SKM-1 treated with dmso at 0.1 percent for 144 hours (cell line): ENCODE data around the gene TMPRSS6.

Experiments used
- DNase-seq: peaks from one replicate; lab custom pipeline; 2025; ENCODE audit not compliant: unreplicated experiment; lab: John Stamatoyannopoulos, UW

The TMPRSS6 gene

DNA sequence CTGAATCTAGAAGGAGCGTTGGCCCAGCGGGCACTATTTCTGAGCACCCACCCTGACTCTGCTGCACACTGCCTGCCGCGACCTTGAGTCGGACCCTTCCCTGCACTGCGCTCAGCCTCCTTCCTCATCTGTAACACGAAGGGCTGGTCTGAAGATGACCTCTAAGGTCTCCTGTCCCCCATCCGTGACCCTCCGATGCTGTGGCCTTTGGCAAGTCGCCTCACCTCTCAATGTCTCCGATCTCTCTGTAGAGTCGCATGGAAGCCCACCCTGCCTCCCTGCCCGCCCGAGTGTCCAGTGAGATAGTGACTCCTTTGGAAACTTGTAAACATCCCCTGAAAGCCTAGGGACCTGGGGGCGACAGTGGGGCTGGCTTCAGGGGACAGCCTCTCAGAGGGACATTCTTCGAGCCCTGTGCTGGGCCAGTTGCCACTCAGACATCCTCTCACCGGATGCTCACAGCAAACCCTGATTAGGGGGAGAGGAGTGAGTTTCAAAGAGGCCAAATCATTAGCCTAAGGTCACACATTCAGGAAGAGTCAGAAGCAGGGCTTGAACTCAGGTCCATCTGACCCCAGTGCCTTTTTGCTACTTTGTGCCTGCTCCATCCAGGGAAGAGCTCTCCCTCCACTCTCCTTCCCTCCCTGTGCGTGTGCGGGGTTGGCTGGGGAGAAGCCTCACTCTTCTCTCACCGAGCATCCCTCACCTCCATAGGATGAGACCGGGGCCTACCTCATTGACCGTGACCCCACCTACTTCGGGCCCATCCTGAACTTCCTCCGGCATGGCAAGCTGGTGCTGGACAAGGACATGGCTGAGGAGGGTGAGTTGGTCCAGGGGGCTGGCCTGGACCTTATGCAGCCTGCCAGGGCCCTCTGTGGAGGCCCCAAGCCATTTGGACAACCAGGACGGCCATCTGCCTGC, 56.9 kb downstream of the TMPRSS6 start:
- DNase-seq = no peak

DNA sequence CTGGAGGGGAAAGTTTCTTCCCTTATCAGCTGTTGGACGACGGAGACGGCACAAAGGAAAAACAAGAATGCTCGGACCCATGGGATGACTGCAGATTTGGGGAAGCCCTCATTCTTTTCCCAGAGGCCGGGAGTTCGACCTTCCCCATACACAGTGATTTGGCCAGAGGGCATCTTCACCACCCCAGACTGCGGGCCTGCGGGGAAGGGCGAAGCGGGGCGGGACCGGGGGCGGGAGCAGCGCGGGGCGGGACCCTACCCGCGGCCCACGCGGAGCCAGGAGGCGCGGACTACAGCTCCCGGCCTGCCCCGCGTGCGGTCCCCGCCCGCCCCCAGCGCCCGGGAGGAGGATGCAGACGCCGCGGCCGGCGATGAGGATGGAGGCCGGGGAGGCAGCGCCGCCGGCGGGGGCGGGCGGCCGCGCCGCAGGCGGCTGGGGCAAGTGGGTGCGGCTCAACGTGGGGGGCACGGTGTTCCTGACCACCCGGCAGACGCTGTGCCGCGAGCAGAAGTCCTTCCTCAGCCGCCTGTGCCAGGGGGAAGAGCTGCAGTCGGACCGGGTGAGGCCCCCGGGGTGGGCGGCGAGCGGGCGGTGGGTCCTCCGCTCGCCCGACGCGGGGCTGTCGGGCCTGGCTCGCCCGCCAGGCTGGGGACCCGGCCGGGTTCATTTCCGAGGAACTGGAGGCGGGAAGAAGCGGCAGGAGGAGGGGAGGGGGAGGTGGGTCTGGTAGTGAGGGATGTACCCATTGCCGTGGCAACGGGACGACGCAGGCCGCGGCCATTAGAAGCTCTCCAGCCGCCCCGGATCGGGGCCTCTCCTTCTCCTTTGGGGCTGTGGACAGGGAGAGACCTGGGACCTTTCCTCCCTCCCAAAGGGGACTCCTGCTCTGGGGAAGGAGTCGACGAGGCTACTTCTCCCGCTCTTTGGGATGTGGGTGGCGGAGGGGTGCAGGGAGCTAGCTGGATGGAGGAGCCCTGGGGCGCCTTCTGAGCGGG, 57.8 kb downstream of the TMPRSS6 start, which contains the start of gene KCTD17:
Gene KCTD17 (plus strand): TSS at position 352 of the 995 bp plus-strand sequence. CDS start 19 bp downstream, at position 371.
- no peak for DNase-seq

DNA sequence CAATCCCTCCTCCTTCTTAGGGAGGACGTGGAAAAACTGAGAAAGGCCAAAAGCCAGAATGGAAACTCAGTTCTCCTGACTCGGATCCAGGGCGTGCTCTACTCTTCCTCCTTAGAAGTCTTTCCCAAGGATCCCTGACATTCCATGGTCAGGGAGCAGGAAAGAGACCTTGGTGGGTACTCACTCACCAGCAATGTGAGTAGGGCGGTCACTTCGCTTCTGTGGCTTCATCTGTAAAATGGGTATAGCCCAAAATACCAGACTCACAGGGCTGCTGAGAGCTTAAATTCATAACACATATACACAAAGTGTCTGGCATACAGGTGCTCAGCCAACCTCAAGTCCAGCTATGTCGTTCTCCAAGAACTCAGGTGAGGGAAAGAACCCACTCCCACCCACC, 58.6 kb downstream of the TMPRSS6 start:
- no peak for DNase-seq

DNA sequence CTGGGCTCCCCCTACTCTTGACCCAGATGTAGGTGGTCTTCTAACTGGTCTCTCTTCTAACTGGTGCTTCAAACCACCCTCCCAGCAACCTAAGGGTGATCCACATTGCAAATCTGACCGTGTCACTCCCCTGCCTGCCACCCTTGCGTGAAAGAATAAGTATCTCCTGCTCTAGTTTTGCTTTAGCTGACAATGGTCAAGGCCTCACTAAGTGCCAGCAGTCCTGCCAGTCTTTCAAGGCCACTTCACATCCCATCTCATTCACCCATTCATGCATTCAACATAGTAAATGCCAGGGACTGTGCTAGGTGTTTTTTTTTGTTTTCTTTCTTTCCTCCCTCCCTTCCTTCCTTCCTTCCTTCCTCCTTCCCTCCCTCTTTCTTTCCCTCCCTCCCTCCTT, 60.3 kb downstream of the TMPRSS6 start:
- DNase-seq = no peak

DNA sequence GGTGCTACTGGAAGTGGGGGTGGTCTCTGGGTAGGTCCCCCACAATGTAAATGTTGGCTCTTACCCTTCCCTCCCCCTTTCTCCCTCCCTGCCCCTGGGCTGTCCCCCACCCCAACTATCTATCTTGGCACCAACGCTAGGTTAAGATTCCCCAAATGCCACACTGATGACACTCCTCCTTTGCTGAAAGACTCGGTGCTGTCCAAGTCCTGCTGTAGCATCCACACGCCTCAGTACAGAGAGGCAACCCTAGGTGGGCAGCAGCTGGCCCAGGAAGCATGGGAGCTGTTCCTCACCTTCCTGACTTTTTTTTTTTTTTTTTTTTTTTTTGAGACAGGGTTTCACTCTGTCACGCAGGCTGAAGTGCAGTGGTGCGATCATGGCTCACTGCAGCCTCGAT, 61.4 kb downstream of the TMPRSS6 start:
- DNase-seq = no peak

DNA sequence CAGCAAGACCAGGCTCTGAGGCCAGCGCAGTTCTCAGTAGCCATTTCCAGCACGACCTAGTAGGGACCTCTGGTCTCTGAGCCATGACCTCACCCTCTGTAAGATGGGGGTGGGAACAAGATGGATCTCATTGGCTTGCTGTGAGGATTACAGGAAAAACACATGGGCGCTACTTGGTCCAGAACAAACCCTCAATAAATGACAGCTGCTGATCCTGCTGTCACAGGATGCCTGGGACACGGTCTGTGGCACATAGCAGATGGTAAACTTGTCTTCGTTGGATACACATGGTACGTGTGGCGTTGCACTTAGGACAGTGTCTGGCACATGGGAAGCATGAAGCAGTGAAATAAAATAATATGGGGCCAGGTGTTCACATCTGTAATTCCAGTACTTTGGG, 62.5 kb downstream of the TMPRSS6 start:
- no peak for DNase-seq

DNA sequence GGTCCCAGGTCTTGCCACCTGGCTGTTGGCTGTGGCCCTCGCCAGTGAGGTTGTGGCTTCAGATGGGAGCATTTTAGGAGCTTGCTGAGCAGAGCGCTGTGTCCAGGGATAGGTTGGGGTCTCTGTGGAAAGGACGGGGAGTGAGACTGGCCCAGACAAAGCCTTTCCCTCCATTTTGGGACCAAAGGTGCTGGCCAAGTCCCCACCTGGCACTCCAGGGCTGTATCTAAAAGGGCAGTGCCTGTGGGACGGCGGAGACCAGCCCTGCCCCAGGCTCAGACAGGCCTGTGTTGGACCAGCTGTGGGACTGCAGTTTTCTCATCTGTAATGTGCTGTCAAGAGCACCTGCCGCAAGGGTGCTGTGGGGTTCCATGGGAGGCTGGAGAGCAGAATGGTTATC, 62.9 kb downstream of the TMPRSS6 start:
- no peak for DNase-seq

DNA sequence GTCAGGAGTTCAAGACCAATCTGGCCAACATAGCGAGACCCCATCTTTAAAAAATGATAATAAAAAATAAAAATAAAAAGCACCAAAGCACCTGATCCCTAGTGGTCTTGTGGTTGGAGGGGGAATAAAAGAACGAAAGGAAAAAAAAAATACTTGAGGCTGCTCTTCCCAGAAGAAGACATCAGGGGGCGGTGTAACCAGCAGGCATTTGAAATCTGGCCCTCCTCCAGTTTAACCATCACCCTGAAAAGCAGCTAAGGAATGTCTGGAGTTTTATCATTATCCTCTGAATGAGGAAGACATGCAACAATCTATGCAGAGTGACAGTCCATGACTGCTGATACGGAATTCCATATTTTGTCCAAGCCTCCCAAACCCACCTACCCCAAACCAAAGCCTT, 63.6 kb downstream of the TMPRSS6 start:
- DNase-seq = no peak

DNA sequence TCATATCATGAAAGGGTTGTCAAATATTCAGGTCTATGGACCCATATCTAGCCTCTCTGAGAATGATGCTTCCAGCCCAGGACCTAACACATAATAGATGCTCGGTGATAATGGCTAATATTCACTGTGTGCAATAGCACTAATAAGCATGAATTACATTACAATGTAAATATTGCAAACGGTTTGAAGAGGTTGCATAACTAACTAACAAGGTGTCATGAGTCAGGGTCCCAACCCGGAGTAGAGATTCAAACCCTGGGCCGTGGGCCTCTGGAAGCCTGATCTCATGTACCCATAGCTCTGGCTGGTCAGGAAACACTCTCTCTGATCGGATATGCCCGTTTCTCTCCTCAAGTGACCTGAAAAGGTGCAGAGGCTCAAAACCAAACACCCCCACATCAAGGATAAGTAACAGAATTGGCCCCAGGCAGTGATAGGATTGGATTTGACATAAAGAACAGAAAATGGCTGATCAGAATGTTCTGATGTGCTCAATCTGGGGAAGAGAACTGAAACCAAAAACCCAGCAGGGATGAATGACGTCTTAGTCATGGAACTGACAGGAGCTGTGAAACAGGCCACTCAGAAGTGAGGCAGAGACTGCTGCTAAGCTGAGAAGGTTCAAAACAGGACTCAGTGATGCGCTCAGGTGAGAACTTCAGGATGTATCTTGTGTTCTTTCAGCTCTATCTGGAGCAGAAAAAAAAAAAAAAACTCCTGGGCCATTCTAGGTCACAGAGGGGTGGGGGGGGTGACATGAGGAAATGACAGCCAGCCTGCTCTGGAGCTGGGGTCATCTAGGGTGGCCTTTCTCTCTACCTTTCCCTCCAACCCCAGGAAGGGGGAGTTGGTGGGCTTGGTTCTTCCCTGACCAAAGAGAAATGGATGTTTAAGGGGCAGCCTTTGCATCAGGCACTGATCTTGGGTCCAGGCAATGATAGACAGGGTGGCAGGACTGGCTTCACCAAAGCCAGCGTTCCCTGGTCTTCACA, 64.6 kb downstream of the TMPRSS6 start:
- no peak for DNase-seq

DNA sequence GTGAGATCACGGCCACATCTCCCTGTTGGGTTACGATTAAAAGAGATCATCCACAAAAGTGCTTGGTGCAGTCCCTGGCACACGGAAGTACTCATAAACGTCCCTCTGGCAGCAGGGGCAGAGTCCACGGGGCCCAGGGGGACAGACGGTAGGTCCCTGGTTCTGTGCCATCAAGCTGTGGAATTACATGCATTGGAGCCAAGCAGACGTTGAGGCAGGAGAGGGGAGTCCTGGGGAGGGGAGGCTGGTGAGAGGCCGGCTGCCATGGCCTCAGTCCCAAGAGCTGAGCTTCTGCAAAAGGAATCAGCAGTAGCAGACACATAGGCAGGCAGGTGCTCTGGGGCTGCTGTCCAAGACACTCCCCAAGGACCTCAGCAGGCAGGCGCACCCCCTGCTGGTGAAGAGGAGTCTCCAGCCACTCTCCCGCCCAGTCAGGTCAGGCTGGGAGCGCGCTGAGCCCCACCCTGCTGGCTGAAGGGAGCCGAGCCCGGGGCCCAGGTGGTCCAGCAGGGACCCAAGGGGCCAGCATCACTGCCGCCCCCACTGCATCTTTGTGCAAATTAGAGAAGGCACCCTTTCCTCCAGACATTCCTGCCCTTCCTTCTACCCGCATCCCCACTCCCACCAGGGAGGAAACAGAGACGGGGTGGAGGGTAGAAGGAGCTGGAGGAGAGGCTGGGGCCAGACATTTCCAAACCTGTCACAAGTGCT, 65.5 kb downstream of the TMPRSS6 start:
- DNase-seq = peak; percentile 72

DNA sequence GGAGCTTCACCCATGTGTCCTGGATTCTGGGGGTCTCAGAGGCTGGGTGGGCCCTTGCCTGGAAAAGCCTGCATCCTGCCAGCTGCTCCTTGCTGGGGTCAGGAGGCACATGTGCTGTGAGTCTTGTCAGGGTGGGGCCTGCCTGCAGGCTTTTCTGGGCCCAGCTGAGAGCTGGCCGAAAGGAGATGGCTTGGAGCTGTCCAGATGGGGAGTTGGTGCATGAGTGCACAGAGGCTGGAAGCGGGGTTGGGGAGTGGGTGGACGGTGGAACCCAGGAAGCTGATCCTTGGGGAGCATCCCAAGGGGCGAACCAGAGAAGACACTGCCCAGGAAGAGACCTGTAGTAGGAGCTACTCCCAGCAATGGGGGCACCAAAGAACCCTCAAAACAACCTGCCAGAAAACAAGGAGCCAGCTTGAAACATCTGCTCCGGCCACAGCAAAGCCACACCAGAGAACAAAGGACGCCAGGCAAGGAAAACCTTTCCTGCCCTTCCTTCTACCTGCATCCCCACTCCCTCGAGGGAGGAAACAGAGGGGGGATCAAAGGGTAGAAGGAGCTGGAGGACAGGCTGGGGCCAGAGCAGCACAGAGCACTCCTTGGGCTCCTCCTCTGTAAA, 66.2 kb downstream of the TMPRSS6 start:
- DNase-seq = no peak

DNA sequence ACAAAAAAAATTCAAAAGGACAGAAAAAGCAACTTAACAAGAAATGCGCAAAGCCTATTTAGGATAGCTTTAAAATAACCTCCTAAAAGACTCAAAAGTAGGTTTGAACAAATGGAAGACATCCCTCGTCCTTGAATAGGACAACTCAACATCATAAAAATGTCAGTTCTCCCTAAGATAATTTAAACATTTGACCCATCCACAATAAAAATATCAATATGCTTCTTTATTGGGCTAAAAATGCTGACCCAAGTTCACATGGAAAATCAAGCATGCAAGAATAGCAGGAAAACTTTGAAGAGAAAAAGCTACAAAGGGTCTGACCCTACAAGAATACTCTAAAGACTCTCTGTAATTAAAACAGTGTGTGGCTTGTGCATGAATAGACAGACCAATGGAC, 70.0 kb downstream of the TMPRSS6 start:
- no peak for DNase-seq

DNA sequence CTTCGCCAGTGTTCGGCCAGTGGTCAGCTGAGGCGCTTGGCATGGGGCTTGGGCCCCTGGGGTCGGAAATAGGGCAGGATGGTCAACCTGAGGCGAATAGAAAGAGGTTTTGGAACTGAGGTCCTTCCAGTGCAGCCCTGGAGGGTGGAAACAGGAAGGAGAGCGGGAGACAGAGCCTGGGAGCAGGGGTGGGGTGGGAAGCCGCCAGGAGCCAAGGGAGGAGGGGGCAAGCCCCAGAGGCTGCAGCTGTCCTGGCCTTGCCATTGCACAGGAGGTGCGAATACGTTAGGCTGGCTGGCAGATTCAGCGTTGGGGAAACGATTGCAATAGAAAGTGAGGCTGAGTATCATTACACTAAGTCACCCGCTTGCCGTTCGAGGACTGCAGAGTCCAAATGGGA, 71.8 kb downstream of the TMPRSS6 start:
- DNase-seq = no peak

DNA sequence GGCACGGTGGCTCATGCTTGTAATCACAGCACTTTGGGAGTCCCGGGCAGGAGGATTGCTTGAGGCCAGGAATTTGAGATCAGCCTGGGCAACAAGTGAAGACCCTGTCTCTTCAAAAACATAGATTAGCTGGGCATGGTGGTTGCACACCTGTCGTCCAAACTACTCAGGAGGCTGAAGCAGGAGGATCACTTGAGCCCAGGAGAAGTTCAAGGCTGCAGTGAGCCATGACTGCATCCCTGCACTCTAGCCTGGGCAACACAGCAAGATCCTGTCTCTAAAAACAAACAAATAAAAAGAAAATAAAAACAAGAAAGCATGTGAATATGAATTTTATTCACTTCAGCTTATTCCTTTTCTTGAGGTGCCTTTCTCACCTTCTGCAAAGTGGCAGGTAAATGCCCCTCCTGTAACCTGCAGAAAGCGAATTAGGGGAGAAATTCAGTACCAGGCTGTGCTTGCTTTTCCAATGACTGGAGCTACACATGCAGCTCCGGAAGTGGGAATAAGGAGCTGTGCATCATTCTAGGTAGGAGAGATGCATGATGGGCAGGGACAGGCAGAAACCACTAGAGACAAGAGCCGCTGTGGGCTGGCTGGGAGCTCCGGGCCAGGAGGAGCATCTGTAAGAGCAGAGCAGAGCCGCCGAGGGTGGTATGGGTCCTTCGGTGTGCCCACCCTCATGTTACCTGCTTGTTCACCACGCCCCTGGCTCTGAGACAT, 72.7 kb downstream of the TMPRSS6 start:
- no peak for DNase-seq

DNA sequence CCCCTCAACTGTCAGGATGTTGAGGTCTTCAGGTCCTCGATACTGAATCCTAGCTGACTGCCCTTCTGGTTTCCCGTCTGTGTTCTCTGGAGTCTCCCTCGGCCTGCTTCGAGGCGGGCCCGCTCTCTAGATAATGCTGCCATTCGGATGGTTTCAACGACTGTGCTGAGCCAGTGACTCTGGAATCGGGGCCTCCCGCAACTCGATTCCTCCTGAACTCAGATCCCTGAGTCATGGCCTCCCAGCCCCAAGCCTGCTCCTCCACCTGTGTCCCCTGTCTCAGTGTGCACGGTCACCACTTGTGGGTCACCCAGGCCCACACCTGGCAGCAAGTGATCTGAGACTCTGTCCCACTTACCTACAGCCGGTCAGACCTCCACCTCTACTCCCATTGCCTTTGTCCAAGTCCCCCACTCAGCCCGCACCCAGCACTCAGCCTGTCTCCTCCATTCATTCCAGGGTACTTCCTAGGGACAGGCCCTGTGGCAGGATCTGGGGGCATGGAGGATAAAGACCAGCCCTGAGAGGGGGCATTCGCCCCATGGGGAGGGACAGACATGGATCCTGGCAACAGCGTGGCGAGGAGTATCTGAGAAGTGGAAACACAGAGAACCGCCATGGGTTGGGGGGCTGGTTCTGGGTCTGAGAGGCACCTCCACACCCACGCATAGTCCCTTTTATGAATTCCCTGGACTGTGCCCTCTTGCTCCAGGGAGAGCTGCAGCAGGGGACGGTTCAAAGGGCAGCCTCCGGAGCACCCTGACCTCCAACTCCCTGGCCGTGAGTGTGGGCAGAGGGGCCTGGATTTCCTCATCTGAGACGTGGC, 75.7 kb downstream of the TMPRSS6 start:
- no peak for DNase-seq

DNA sequence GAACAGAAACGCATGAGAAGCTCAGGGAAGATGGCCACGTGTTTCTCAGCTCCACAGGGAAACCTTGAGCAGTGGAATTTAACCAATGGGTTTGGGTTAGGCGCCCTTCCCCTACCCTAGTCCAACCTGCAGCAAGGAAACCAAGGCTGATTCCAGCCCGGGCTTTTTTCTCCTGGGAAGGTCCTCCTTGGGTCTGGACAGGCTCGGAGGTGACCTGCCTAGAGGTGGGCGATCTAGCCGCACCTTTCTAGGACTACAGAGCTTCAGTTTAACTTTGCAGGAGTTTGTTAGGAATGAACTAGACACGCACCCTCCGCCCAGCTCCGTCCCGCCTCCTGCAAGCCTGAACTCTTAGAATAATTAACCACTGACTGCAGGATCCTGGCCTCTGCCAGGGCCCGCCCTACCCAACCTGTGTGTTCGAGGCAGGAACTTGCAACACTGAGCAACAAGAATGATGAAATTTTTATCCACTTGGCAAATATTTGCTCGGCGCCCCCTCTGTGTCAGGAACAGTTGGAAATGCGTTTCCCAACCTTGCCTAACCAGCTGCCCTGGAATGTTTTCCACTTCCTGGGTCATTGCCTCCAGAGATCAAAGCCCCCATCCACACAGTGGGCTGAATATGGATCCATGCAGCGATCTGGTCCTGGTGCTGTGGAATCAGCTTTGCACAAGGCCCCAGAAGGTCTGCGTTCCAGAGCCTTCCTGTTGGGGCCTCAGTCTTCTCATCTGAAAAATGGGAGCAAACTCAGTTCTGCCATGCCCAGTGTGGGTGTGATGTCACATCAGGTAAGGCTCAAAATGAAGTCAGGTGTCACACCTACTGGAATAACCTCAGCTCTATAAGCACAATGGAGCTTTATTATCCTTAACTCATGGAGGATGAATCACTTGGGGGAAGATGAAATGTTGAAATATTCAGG, 76.7 kb downstream of the TMPRSS6 start:
- peak; percentile 88 for DNase-seq

DNA sequence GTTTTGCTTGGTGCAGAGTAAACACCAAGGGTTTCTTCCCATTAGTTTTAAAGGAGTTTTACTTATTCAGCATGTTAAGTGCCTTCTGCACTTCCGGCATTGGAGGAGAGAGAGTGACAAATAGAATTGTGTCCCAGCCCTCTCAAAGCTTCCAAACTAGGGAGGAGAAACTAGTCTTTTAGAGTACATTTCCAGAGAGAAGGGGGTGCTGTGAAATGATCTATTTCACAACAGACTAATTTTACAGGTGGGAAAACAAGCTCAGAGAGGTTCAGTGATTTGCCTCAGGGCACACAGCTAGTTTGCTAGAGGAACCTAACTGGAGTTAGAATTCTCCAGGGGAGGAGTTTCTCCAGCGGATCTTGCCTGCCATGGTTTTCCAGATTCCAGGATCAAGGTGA, 77.4 kb downstream of the TMPRSS6 start:
- DNase-seq = no peak
